Measurements from ENCODE around the gene ZNF438. TPM values are rescaled to one million over a fixed set of nuclear protein-coding genes. Genes with fewer than 3 reads are reported as not detected.

Gene ZNF438
- total RNA-seq, 2 donors from 2014 or later = 2.6 to 3.0 TPM

DNA sequence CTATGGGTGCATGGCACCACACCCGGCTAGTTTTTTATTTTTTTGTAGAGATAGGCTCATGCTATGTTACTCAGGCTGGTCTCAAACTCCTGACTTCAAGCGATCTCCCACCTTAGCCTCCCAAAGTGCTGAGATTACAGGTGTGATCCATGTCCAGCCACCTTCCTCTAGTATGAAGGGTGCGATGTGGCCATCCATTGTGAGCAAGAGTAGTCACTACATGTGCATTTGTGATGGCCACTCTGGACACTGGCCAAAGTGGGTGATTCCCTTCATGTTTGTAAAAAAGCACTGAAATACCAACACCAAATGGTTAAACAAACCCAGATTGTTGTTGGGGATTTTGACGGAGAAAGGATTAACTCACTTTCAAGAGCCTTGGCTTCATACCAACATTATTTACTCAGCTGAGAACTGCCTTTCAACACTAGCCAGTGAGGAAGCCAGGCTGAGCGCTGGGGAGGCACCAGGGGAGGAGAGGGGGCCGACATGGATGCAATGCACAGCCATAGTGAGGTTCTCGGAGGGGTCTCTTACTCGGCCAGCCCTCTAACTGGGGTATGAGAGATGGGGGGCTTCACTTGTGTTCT is 204.0 kb downstream of the ZNF438 start:
- peaks cover 15% of the 10 kb centered on the region for H3K4me1 Mint-ChIP-seq
- no peak overlapping the region for H3K27ac Mint-ChIP-seq
- WGBS, 2 experiments (ENCODE audit: insufficient coverage in 1 of 2, insufficient read length in 1 of 2) = 80 to 82% methylated on average over 2 to 7 of the region's 8 CpGs
- no peaks in the 10 kb centered on the region for H3K36me3 Mint-ChIP-seq (ENCODE audit: low read depth)
- Histone ChIP-seq H3K9ac (ENCODE audit: extremely low read depth, low read length, poor library complexity, severe bottlenecking) (no peak overlapping the region), H3K9me3 (ENCODE audit: control insufficient read depth, low read length) (peaks cover 5% of the 10 kb centered on the region), H3K27me3 (ENCODE audit: control insufficient read depth, insufficient read depth, low read length, poor library complexity, severe bottlenecking) (peaks cover 92% of the 10 kb centered on the region), H3K4me1 (ENCODE audit: control insufficient read depth, insufficient read depth, low read length) (peaks cover 15% of the 10 kb centered on the region), H3K27ac (ENCODE audit: low read depth, low read length) (no peak overlapping the region), H3K4me3 (ENCODE audit: low read length) (no peak overlapping the region), H3K36me3 (ENCODE audit: control insufficient read depth, insufficient read depth, low read length) (no peaks in the 10 kb centered on the region)
- no peak overlapping the region for H3K4me3 Mint-ChIP-seq
- H3K27me3 Mint-ChIP-seq (ENCODE audit: insufficient read depth) = peaks cover 99% of the 10 kb centered on the region
- DNase-seq = no peak
- TF ChIP-seq, protein P1, sequence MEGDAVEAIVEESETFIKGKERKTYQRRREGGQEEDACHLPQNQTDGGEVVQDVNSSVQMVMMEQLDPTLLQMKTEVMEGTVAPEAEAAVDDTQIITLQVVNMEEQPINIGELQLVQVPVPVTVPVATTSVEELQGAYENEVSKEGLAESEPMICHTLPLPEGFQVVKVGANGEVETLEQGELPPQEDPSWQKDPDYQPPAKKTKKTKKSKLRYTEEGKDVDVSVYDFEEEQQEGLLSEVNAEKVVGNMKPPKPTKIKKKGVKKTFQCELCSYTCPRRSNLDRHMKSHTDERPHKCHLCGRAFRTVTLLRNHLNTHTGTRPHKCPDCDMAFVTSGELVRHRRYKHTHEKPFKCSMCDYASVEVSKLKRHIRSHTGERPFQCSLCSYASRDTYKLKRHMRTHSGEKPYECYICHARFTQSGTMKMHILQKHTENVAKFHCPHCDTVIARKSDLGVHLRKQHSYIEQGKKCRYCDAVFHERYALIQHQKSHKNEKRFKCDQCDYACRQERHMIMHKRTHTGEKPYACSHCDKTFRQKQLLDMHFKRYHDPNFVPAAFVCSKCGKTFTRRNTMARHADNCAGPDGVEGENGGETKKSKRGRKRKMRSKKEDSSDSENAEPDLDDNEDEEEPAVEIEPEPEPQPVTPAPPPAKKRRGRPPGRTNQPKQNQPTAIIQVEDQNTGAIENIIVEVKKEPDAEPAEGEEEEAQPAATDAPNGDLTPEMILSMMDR (conservative IDR thresholded peaks at IDR 0.05) = no peak
- peaks cover 2% of the 10 kb centered on the region for H3K9me3 Mint-ChIP-seq

DNA sequence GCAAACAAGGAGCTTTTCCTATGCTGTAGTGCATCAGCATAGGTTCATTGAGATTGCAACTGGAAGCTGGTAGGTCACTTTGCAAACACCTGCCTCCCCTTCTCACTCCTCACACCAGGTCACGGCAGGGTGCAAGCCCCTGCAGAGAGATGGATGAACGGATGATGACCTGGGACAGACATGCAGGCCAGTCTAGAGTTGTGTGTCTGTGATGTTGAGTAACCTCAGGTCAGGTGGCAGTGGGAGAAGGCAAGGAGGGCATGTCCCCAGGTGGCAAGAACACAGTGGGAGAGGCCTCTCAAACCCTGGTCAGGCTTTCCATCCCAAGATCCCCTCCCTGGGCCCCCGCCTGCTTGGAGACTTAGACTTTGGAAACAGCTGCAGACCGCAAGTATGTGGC is 205.0 kb downstream of the ZNF438 start:
- H3K4me3 ChIP-seq (ENCODE audit: low read length) = no peak overlapping the region
- Mint-ChIP-seq H3K4me1 (peaks cover 15% of the 10 kb centered on the region), H3K27me3 (ENCODE audit: insufficient read depth) (peaks cover 99% of the 10 kb centered on the region), H3K4me3 (no peak overlapping the region), H3K36me3 (ENCODE audit: low read depth) (no peaks in the 10 kb centered on the region), H3K9me3 (peaks cover 2% of the 10 kb centered on the region), H3K27ac (no peak overlapping the region)
- peaks cover 15% of the 10 kb centered on the region for H3K4me1 ChIP-seq (ENCODE audit: control insufficient read depth, insufficient read depth, low read length)
- TF ChIP-seq, protein P1 (conservative IDR thresholded peaks at IDR 0.05) = no peak
- no peak overlapping the region for H3K27ac ChIP-seq (ENCODE audit: low read depth, low read length)
- DNase-seq = peak; percentile 61
- no peaks in the 10 kb centered on the region for H3K36me3 ChIP-seq (ENCODE audit: control insufficient read depth, insufficient read depth, low read length)
- peaks cover 92% of the 10 kb centered on the region for H3K27me3 ChIP-seq (ENCODE audit: control insufficient read depth, insufficient read depth, low read length, poor library complexity, severe bottlenecking)
- no peak overlapping the region for H3K9ac ChIP-seq (ENCODE audit: extremely low read depth, low read length, poor library complexity, severe bottlenecking)
- 62 to 100% methylated on average over 1 to 4 of the region's 4 CpGs for WGBS, 2 experiments (ENCODE audit: insufficient coverage in 1 of 2, insufficient read length in 1 of 2)
- peaks cover 5% of the 10 kb centered on the region for H3K9me3 ChIP-seq (ENCODE audit: control insufficient read depth, low read length)

DNA sequence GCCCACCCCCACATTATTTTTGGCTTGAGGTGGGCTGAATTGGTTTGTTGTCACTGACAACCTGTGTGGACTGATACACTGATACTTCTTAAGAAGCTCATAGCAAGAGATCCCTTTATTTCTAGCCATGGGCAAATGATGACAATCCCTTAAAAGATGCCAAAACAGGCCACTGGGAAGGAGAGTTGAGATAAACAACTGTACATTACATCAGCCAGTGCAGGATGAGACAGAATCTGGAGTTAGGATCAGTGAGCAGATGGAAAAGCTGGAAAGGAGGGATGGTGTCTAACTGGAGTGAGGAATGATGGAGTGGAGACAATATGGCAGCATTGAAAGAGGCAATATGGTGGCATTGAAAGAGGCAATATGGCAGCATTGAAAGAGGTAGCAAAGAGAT is 206.2 kb downstream of the ZNF438 start:
- H3K9ac ChIP-seq (ENCODE audit: extremely low read depth, low read length, poor library complexity, severe bottlenecking) = no peak overlapping the region
- Mint-ChIP-seq H3K4me1 (peaks cover 16% of the 10 kb centered on the region), H3K27me3 (ENCODE audit: insufficient read depth) (peaks cover 99% of the 10 kb centered on the region), H3K27ac (no peak overlapping the region), H3K4me3 (no peak overlapping the region), H3K9me3 (no peaks in the 10 kb centered on the region), H3K36me3 (ENCODE audit: low read depth) (no peaks in the 10 kb centered on the region)
- TF ChIP-seq, protein P1 (conservative IDR thresholded peaks at IDR 0.05) = no peak
- peaks cover 94% of the 10 kb centered on the region for H3K27me3 ChIP-seq (ENCODE audit: control insufficient read depth, insufficient read depth, low read length, poor library complexity, severe bottlenecking)
- H3K36me3 ChIP-seq (ENCODE audit: control insufficient read depth, insufficient read depth, low read length) = no peaks in the 10 kb centered on the region
- H3K4me1 ChIP-seq (ENCODE audit: control insufficient read depth, insufficient read depth, low read length) = peaks cover 15% of the 10 kb centered on the region
- no peak overlapping the region for H3K27ac ChIP-seq (ENCODE audit: low read depth, low read length)
- H3K9me3 ChIP-seq (ENCODE audit: control insufficient read depth, low read length) = no peaks in the 10 kb centered on the region
- DNase-seq = no peak
- no peak overlapping the region for H3K4me3 ChIP-seq (ENCODE audit: low read length)
